Measurements from ENCODE around the gene KCNG3. TPM values are rescaled to one million over a fixed set of nuclear protein-coding genes. Genes with fewer than 3 reads are reported as not detected.

The KCNG3 gene, protein sequence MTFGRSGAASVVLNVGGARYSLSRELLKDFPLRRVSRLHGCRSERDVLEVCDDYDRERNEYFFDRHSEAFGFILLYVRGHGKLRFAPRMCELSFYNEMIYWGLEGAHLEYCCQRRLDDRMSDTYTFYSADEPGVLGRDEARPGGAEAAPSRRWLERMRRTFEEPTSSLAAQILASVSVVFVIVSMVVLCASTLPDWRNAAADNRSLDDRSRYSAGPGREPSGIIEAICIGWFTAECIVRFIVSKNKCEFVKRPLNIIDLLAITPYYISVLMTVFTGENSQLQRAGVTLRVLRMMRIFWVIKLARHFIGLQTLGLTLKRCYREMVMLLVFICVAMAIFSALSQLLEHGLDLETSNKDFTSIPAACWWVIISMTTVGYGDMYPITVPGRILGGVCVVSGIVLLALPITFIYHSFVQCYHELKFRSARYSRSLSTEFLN
- 4.8 and 5.2 TPM in 2 replicates for total RNA-seq (2016; rRNA removed; fragmentation: Illumina TruSeq; extraction: Trizol)
- 0.44 and 0.71 TPM in 2 replicates for total RNA-seq (2016; cell fraction: cytosol; rRNA removed; fragmentation: Illumina TruSeq; extraction: Trizol; ENCODE audit: low read depth)
- total RNA-seq (2016; cell fraction: insoluble cytoplasmic fraction; rRNA removed; fragmentation: Illumina TruSeq; extraction: Trizol), result 4.2 and 5.9 TPM in 2 replicates
- 2.2 and 2.3 TPM in 2 replicates for total RNA-seq (2016; cell fraction: membrane; rRNA removed; fragmentation: Illumina TruSeq; extraction: Trizol)
- total RNA-seq (2016; cell fraction: nucleus; rRNA removed; fragmentation: Illumina TruSeq; extraction: Trizol), result 11.7 and 11.8 TPM in 2 replicates
- 2.7 and 2.8 TPM in 2 replicates for polyA plus RNA-seq (2011; rRNA removed)
- polyA plus RNA-seq (2011; cell fraction: cytosol; rRNA removed), result 1.7 and 2.1 TPM in 2 replicates
- polyA plus RNA-seq (2011; cell fraction: nucleus; rRNA removed), result 4.4 and 4.7 TPM in 2 replicates
- 1.6 and 2.1 TPM in 2 replicates for polyA plus RNA-seq (2012)
- polyA plus RNA-seq (2016; cell fraction: cytosol; fragmentation: Illumina TruSeq; extraction: Trizol; ENCODE audit: low read depth), result 0.23 and 0.29 TPM in 2 replicates
- polyA plus RNA-seq (2016; cell fraction: insoluble cytoplasmic fraction; fragmentation: Illumina TruSeq; extraction: Trizol; ENCODE audit: low read depth), result 2.7 and 3.2 TPM in 2 replicates
- 0.87 and 1.0 TPM in 2 replicates for polyA plus RNA-seq (2016; cell fraction: membrane; fragmentation: Illumina TruSeq; extraction: Trizol; ENCODE audit: low read depth)
- 3.4 and 4.0 TPM in 2 replicates for polyA plus RNA-seq (2016; cell fraction: nucleus; fragmentation: Illumina TruSeq; extraction: Trizol; ENCODE audit: insufficient read depth, low read depth)
- 0.07 and 12.2 TPM in 2 replicates for polyA minus RNA-seq (2011; rRNA and poly(A)+ RNA removed; ENCODE audit: low replicate concordance)
- polyA minus RNA-seq (2011; cell fraction: cytosol; rRNA and poly(A)+ RNA removed), result 7.5 and 7.8 TPM in 2 replicates
- polyA minus RNA-seq (2011; cell fraction: nucleus; rRNA and poly(A)+ RNA removed), result 22.9 and 23.8 TPM in 2 replicates
- percentile 74 among the genes with signal in this experiment for Bru-seq, nascent RNA
- BruChase-seq, experiment 1, labeled RNA remaining after a 6-hour chase, result percentile 76 among the genes with signal in this experiment
- BruChase-seq, experiment 2, labeled RNA remaining after a 2-hour chase, result percentile 81 among the genes with signal in this experiment
- long read RNA-seq, experiment 1, result 0 reads
- long read RNA-seq, experiment 2, partial matches to known transcripts, result 0 of 6 reads
- long read RNA-seq, experiment 2, other reads (novel, unspliced or antisense), result 4 of 6 reads

DNA sequence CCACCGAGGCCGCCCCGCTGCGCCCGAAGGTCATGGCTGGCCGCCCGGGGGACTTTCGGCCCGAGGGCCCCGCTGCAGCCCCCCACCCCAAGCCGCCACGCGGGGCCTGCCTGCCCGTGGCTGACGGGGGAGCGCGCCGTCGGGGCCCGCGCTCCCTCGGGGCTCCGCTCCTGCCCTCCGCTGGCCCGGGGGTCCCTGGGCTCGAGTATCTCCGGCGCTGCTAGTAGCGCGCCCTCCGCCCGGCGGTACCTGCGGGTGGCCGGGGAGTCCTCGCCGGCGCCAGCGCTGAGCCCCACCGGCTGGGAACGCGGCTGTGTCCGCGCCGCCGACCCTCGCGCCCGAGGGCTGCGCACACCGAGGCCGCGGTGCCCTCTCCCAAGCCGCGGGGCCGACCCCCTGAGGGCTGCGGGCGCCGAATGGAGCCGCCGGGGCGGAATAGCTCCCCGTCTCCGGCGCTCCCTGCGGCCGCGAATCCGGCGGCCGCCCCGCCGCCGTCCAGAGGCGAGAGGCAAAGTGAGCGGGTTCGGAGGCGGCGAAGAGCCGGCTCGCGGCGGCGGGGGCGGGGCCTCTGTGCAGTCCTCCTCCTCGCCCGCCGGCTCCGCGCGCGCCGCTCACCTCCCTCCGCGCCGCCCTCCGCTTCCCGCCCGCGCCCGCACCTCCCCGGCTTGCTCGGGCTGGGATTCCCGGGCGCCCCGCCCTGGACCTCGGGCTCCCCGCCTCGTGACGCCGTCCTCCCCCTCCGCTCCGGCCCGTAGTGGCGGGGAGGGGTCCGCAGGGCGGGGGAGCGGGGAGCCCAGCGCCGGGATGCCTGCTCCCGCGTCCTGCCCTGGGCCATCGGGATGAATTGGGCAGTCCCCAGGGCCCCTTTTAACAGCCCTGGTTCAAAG lies at the start of gene KCNG3:
Gene KCNG3 (minus strand): TSS at position 515 of the 887 bp plus-strand sequence. CDS start 481 bp downstream, at position 34.
- CTCF ChIA-PET (ENCODE audit: low intra/inter-chr PET ratio, low total read pairs), result interaction anchor here (1.2 to 3.1 kb wide), 2 partner anchors 20 to 169 kb away, joined by 3 to 28 read pairs; no protein-coding TSS in a partner anchor
- peak within 1 kb of the TSS; percentile 77 for H3K27ac ChIP-seq (ENCODE audit: extremely low read length, insufficient read depth, low read length)
- intact Hi-C loops (cut with micrococcal nuclease; ENCODE audit: unreplicated experiment), result loop anchor here (2.0 to 10.0 kb wide), 3 partner anchors 73 to 131 kb away; partner anchors contain the start of gene COX7A2L
- peak; percentile 78 for TF ChIP-seq ZMYM4 (CRISPR knock-in tag; IDR thresholded peaks at IDR 0.05)
- 0 out of 2 replicates have a peak, but pooled peaks have one; percentile 23 for TF ChIP-seq YEATS2 (CRISPR knock-in tag; IDR thresholded peaks at IDR 0.05; ENCODE audit: borderline replicate concordance)
- peak; percentile 2 to 52; a peak in 1 of 4 replicates for TF ChIP-seq HMGXB4 (CRISPR knock-in tag; IDR thresholded peaks at IDR 0.05; ENCODE audit: borderline replicate concordance in 1 of 2, low read depth in 1 of 2)
- TF ChIP-seq HOXA5 (CRISPR knock-in tag; IDR thresholded peaks at IDR 0.05), result peak; percentile 26; the same call in 1 of the 2 replicates
- TF ChIP-seq, protein P1, sequence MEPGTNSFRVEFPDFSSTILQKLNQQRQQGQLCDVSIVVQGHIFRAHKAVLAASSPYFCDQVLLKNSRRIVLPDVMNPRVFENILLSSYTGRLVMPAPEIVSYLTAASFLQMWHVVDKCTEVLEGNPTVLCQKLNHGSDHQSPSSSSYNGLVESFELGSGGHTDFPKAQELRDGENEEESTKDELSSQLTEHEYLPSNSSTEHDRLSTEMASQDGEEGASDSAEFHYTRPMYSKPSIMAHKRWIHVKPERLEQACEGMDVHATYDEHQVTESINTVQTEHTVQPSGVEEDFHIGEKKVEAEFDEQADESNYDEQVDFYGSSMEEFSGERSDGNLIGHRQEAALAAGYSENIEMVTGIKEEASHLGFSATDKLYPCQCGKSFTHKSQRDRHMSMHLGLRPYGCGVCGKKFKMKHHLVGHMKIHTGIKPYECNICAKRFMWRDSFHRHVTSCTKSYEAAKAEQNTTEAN (CRISPR knock-in tag; conservative IDR thresholded peaks at IDR 0.05), result no peak
- TF ChIP-seq, protein P2, sequence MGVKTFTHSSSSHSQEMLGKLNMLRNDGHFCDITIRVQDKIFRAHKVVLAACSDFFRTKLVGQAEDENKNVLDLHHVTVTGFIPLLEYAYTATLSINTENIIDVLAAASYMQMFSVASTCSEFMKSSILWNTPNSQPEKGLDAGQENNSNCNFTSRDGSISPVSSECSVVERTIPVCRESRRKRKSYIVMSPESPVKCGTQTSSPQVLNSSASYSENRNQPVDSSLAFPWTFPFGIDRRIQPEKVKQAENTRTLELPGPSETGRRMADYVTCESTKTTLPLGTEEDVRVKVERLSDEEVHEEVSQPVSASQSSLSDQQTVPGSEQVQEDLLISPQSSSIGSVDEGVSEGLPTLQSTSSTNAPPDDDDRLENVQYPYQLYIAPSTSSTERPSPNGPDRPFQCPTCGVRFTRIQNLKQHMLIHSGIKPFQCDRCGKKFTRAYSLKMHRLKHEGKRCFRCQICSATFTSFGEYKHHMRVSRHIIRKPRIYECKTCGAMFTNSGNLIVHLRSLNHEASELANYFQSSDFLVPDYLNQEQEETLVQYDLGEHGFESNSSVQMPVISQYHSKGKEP (CRISPR knock-in tag; IDR thresholded peaks at IDR 0.05), result 0 out of 2 replicates have a peak, but pooled peaks have one; percentile 36
- TF ChIP-seq TFE3 (CRISPR knock-in tag; IDR thresholded peaks at IDR 0.05), result peak; percentile 54; the same call in 1 of the 2 replicates

More for the DNA sequence above, at the start of gene KCNG3:
- no peaks in the 10 kb centered on the region for H3K27me3 ChIP-seq (ENCODE audit: control insufficient read depth in 1 of 2, insufficient read depth in 2 of 2, low read length in 2 of 2)
- no peaks in the 10 kb centered on the region for H3K9me3 ChIP-seq (ENCODE audit: low read length)
- ATAC-seq (peak; percentile 89), DNase-seq (ENCODE audit: low spot score) (peak; percentile 58), FAIRE-seq (no peak)
- H4K20me1 ChIP-seq (ENCODE audit: insufficient read depth, low read length), result no peaks in the 10 kb centered on the region
- H3K9ac ChIP-seq (ENCODE audit: insufficient read depth, low read depth, low read length), result peak within 1 kb of the TSS; percentile 82
- H3K79me2 ChIP-seq (ENCODE audit: insufficient read depth, low read length), result peaks cover 47% of the 10 kb centered on the region
- in situ Hi-C loops (cut with HindIII; ENCODE audit: extremely low pct_ligation_motif_present, low pct_unique_long_range_greater_than_20kb), result loop anchor here (5.0 kb wide), 1 partner anchor 169 kb away; no protein-coding TSS in a partner anchor
- 2% methylated on average over 26 of the region's 123 CpGs for WGBS (ENCODE audit: low lambda C conversion rate)
- H2AFZ ChIP-seq (ENCODE audit: low read length), result peak within 1 kb of the TSS; percentile 62
- H3K4me2 ChIP-seq (ENCODE audit: low read depth, low read length), result peak within 1 kb of the TSS; percentile 95
- BruUV-seq (replicated peaks), result no TSS peak
- H3K36me3 ChIP-seq (replicated peaks in 1 of 2; ENCODE audit: control insufficient read depth in 1 of 2, insufficient read depth in 2 of 2, low read length in 2 of 2), result no peaks in the 10 kb centered on the region
- H3K4me1 ChIP-seq (ENCODE audit: insufficient read depth, low read length), result peaks cover 77% of the 10 kb centered on the region
- POLR2A ChIA-PET, result interaction anchor here (1.0 to 2.5 kb wide), 4 partner anchors 12 to 299 kb away, joined by 3 to 19 read pairs (median 4); partner anchors contain the start of gene HAAO
- peak within 1 kb of the TSS; percentile 75 to 88 (median 86) for H3K4me3 ChIP-seq (replicated peaks in 1 of 3; ENCODE audit: insufficient read depth in 1 of 3, low read depth in 2 of 3, low read length in 3 of 3)
